ENCODE data around the gene NUDT9.
"Not testable (repeated sequence)": the region's sequence is repeated elsewhere in the genome, so short reads cannot be mapped to it uniquely, and the experiment has no call there.

NUDT9 gene, protein sequence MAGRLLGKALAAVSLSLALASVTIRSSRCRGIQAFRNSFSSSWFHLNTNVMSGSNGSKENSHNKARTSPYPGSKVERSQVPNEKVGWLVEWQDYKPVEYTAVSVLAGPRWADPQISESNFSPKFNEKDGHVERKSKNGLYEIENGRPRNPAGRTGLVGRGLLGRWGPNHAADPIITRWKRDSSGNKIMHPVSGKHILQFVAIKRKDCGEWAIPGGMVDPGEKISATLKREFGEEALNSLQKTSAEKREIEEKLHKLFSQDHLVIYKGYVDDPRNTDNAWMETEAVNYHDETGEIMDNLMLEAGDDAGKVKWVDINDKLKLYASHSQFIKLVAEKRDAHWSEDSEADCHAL

DNA sequence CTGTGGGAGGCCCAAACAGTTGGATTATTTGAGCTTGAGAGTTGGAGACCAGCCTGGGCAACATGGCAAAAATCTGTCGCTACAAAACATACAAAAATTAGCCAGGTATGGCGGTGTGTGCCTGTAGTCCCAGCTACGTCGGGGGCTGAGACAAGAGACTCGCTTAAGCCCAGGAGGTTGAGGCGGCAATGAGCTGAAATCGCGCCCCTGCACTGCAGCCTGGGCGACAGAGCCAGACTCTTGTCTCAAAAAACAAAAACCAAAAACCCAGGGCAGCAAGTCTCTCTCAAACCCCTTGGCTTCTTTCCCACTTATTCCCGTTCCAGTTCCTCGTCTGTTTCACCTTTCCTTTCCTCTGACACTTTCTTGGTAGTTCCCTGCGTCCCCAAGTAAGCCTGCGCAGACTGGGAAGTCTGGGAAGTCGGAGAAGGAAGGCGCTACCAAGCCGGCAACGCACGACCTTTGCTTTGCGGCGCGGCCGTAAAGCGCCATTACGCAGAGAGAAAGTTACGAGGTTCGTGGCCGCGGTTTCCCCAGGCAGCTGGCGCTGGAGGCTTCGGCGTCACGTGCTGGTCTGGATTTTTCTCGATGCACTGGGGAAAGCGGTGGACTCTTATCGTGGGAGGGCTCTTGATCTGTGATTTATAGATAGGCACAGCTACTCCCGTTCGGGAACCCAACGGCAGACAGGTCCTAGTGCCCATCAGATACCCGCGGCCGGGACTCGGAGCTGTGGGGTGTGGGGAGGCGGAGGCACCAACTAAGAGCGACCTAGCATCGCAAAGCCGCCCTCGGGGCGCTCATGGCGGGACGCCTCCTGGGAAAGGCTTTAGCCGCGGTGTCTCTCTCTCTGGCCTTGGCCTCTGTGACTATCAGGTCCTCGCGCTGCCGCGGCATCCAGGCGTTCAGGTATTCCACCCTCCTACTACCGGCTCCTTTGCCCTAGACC is at the start of gene NUDT9:
Gene NUDT9, plus strand, starts transcription at position 470 of the 949 bp plus-strand sequence. Its CDS starts 333 bp downstream, at position 803.
- DNase-seq (ENCODE audit: low read depth) = peak; percentile 93
- H3K4me3 ChIP-seq (ENCODE audit: low read length) = peak within 1 kb of the TSS; percentile 87
- TF ChIP-seq, protein P1, sequence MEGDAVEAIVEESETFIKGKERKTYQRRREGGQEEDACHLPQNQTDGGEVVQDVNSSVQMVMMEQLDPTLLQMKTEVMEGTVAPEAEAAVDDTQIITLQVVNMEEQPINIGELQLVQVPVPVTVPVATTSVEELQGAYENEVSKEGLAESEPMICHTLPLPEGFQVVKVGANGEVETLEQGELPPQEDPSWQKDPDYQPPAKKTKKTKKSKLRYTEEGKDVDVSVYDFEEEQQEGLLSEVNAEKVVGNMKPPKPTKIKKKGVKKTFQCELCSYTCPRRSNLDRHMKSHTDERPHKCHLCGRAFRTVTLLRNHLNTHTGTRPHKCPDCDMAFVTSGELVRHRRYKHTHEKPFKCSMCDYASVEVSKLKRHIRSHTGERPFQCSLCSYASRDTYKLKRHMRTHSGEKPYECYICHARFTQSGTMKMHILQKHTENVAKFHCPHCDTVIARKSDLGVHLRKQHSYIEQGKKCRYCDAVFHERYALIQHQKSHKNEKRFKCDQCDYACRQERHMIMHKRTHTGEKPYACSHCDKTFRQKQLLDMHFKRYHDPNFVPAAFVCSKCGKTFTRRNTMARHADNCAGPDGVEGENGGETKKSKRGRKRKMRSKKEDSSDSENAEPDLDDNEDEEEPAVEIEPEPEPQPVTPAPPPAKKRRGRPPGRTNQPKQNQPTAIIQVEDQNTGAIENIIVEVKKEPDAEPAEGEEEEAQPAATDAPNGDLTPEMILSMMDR (IDR thresholded peaks at IDR 0.05; ENCODE audit: insufficient read depth, low read depth, low read length, missing control alignments) = no peak

DNA sequence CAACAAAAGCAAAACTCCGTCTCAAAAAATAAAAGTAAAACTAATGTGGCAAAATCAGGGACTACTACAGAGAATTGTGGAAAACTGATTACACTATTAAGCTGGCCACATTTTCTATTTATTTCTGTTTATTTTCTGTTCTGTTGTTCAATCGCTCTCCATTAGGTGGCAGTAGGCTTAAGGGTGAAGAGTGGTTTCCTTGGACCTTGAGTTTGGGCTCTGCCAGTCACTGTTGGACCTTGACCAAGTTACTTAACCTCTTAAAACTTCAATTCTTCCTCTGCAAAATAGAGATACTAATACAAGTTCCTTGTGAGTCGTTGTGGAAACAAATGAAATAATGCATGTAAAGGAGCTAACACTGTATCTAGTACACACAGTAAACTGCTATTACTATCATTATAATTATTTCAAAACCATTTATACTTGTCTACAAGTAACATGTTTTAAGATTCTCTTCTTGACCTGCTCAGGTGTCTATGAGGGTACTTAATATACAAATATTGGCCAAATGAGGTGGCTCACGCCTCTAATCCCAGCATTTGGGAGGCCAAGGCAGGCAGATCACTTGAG is 46.6 kb upstream of the NUDT9 start:
- peak; percentile 65 for DNase-seq (ENCODE audit: low read depth)
- TF ChIP-seq, protein P1 (IDR thresholded peaks at IDR 0.05; ENCODE audit: insufficient read depth, low read depth, low read length, missing control alignments) = peak; percentile 77
- no peak overlapping the region for H3K4me3 ChIP-seq (ENCODE audit: low read length)

DNA sequence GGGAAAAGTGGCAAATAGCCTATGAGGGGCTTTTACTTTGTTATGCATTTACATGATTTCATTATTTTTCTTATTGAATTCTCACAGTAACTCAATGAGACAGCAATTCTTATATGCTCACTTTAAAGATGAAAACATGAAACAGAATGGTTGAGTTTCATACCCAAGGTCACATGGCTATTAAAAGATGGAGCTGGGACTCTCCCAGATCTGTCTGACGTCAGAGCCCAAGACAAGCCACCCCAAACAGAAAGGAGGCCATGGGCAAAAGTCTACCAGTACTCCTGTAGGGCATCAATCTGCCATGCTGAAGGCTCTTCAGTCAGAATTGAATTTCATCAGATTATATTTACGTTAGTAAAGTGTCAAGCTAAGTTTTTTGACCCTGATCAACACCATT is 44.6 kb upstream of the NUDT9 start:
- DNase-seq (ENCODE audit: low read depth) = no peak
- TF ChIP-seq, protein P1 (IDR thresholded peaks at IDR 0.05; ENCODE audit: insufficient read depth, low read depth, low read length, missing control alignments) = no peak
- no peak overlapping the region for H3K4me3 ChIP-seq (ENCODE audit: low read length)

DNA sequence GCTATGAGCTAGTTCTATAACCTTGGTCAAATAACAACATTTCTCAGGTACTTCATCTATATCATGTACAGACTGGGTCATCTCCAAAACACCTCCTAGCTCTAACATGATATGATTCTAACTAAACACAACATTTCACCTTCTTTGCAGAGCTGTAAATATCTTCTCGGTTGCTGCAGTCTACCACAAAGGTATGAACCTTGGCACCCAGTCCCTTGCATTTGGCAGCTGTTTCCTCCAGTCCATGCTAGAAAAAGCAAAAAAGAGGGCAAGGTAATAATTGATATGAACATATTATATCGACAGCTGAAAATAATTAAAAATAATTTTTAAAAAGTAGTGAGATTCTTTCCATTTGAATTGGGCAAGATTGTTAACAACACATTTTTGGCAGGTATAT is 40.3 kb upstream of the NUDT9 start:
- TF ChIP-seq, protein P1 (IDR thresholded peaks at IDR 0.05; ENCODE audit: insufficient read depth, low read depth, low read length, missing control alignments) = no peak
- DNase-seq (ENCODE audit: low read depth) = no peak
- H3K4me3 ChIP-seq (ENCODE audit: low read length) = no peak overlapping the region

DNA sequence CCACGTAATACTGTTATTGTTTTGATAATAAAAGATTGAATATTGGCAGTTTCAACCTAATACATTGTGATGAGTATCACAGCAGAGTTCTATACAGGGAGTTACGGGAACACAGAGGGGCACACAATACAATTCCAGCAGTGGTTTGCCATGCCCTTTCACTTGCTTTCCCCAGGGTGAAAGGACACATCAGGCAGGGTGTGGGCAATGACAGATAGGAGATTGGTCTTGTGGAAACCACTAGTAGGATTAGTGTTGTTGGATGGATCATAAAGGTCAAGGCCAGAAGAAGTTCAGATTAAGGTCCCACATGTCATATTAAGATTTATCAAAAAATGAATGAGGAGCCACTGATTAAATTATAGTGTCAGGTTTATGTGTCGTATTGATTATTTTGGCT is 39.4 kb upstream of the NUDT9 start:
- TF ChIP-seq, protein P1 (IDR thresholded peaks at IDR 0.05; ENCODE audit: insufficient read depth, low read depth, low read length, missing control alignments) = no peak
- no peak for DNase-seq (ENCODE audit: low read depth)
- H3K4me3 ChIP-seq (ENCODE audit: low read length) = no peak overlapping the region

DNA sequence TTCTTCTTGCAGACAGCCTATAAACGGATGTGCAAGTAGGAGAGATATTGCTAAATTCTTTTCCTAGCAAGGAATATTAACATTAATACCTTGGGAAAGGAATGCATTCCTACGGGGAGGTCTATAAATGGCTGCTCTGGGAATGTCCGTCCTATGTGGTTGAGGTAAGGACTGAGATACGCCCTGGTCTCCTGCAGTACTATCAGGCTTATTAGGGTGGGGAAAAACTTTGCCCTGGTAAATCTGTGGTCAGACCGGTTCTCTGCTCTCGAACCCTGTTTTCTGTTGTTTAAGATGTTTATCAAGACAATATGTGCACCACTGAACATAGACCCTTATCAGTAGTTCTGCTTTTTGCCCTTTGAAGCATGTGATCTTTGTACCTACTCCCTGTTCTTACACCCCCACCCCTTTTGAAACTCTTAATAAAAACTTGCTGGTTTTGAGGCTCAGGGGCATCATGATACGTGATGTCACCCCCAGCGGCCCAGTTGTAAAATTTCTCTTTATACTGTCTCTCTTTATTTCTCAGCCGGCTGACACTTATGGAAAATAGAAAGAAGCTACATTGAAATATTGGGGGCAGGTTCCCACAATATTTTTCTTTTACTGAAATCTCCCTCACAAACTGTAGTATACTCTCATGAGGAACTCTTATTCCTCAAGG is 37.8 kb upstream of the NUDT9 start:
- H3K4me3 ChIP-seq (ENCODE audit: low read length); DNase-seq (ENCODE audit: low read depth): not testable (repeated sequence)

Measured in epithelial cell of esophagus (primary cell).